ENCODE measurements around the gene MTLN. TPM values are rescaled to one million over a fixed set of nuclear protein-coding genes. Genes with fewer than 3 reads are reported as not detected.

The MTLN gene
- total and polyA plus RNA-seq, 2 of the 8 experiments (the other 6 are each of a cell fraction or from before 2014, with no cell fraction given), result 38.6 to 104 TPM

GRCh38 chr2:110215091-110215490 is 2.7 kb upstream of the MTLN start:
- Histone ChIP-seq H2BK20ac (ENCODE audit: low read length) (no peak overlapping the region), H2BK12ac (ENCODE audit: low read depth, low read length) (no peak overlapping the region), H3K14ac (ENCODE audit: insufficient read length) (no peak overlapping the region), H3K27ac (ENCODE audit: low read depth, low read length) (no peak overlapping the region), H3K27me3 (replicated peaks in 1 of 4; ENCODE audit: control insufficient read depth in 3 of 4, extremely low read depth in 1 of 4, insufficient read depth in 3 of 4, low read length in 3 of 4) (no peaks in the 10 kb centered on the region), H3K36me3 (ENCODE audit: control insufficient read depth in 2 of 4, insufficient read depth in 4 of 4, low read length in 3 of 4) (peaks cover 0 to 3% (median under 1%) of the 10 kb centered on the region in 4 experiments; a peak in 2 of 8 replicates), H2BK15ac (ENCODE audit: low read length) (no peak overlapping the region), H2AK5ac (ENCODE audit: low read depth, low read length) (no peak overlapping the region), H4K8ac (ENCODE audit: extremely low read depth, insufficient read depth, low read length) (no peak overlapping the region), H3K9ac (replicated peaks in 1 of 4; ENCODE audit: extremely low read depth in 1 of 4, low read depth in 3 of 4, low read length in 3 of 4) (no peak overlapping the region), H4K5ac (ENCODE audit: insufficient read length, low read depth, low read length) (no peak overlapping the region), H3K79me2 (ENCODE audit: control insufficient read depth in 1 of 2, insufficient read depth in 2 of 2, low read length in 2 of 2) (peaks cover 0 to 4% of the 10 kb centered on the region in 2 experiments; a peak in 1 of 4 replicates), H3K23me2 (ENCODE audit: low read depth, low read length) (peaks cover 4% of the 10 kb centered on the region; the same call in 1 of the 2 replicates), H3K4me3 (ENCODE audit: extremely low read depth in 1 of 4, insufficient read depth in 2 of 4, low read depth in 3 of 4, low read length in 4 of 4) (no peak overlapping the region), H3K9me3 (ENCODE audit: insufficient read depth in 2 of 2, low read depth in 1 of 2, low read length in 1 of 2) (peaks cover 9 to 29% of the 10 kb centered on the region in 2 experiments; a peak in 3 of 4 replicates), H2BK5ac (ENCODE audit: low read depth, low read length) (no peak overlapping the region), H3K79me1 (ENCODE audit: low read depth, low read length) (no peaks in the 10 kb centered on the region), H3K56ac (replicated peaks; ENCODE audit: insufficient read length, low read depth, low read length) (no peak overlapping the region), H2BK120ac (replicated peaks; ENCODE audit: low read depth, low read length) (no peak overlapping the region), H3K4me1 (replicated peaks in 1 of 4; ENCODE audit: control insufficient read depth in 3 of 4, insufficient read depth in 4 of 4, low read length in 3 of 4) (no peaks in the 10 kb centered on the region), H2AFZ (ENCODE audit: low read length) (no peak overlapping the region), H3K4me2 (ENCODE audit: insufficient read depth in 1 of 2, low read depth in 2 of 2, low read length in 2 of 2) (no peak overlapping the region), H3K4ac (replicated peaks; ENCODE audit: insufficient read length, low read depth, low read length) (no peak overlapping the region), H3K18ac (ENCODE audit: extremely low read depth, low read length) (no peak overlapping the region), H4K91ac (replicated peaks; ENCODE audit: insufficient read length, low read length) (no peak overlapping the region), H3K23ac (ENCODE audit: insufficient read length) (no peak overlapping the region), H4K20me1 (replicated peaks in 1 of 2; ENCODE audit: control insufficient read depth in 1 of 2, insufficient read depth in 2 of 2, low read length in 2 of 2) (no peaks in the 10 kb centered on the region)
- no peak for TF ChIP-seq BRCA1 (IDR thresholded peaks at IDR 0.05; ENCODE audit: low read depth, low read length)
- no peak for TF ChIP-seq POLR2AphosphoS5 (IDR thresholded peaks at IDR 0.05; ENCODE audit: low read depth, low read length)
- TF ChIP-seq CEBPB (IDR thresholded peaks at IDR 0.05; ENCODE audit: low read depth, low read length), result no peak
- TF ChIP-seq E2F6 (IDR thresholded peaks at IDR 0.05), result no peak
- TF ChIP-seq BCL11A (IDR thresholded peaks at IDR 0.05; ENCODE audit: low read depth in 2 of 2, low read length in 2 of 2), result no peak
- no peak for TF ChIP-seq RNF2 (IDR thresholded peaks at IDR 0.05; ENCODE audit: borderline replicate concordance, low read depth, low read length, missing control alignments, poor library complexity, severe bottlenecking)
- TF ChIP-seq KDM1A (IDR thresholded peaks at IDR 0.05; ENCODE audit: borderline replicate concordance, low read length), result no peak
- no peak for TF ChIP-seq PHF8 (conservative IDR thresholded peaks at IDR 0.05; ENCODE audit: low read depth, low read length)
- no peak for TF ChIP-seq ATF2 (IDR thresholded peaks at IDR 0.05; ENCODE audit: low read length)
- CTCF ChIA-PET (ENCODE audit: partially characterized antibody), result no interaction called here
- FAIRE-seq (no peak), DNase-seq (ENCODE audit: low read depth in 1 of 2, low spot score in 2 of 2) (no peak)
- POLR2A ChIA-PET (ENCODE audit: partially characterized antibody), result interaction anchor here (0.9 kb wide), 1 partner anchor 11 kb away, joined by 4 read pairs; the partner anchor contains the start of gene NPHP1
- WGBS, 2 experiments (ENCODE audit: extremely low coverage in 1 of 2, insufficient coverage in 1 of 2, insufficient read length in 1 of 2, insufficient replicate concordance in 2 of 2, low coverage in 1 of 2, low lambda C conversion rate in 2 of 2, missing lambda C conversion rate in 1 of 2), result 93% methylated on average over 2 of the region's 2 CpGs; no CpG with 5 or more reads in 1 of the 2 experiments

All from H1 (cell line).